Mammary epithelial cell (primary cell): Measurements from ENCODE around the gene HYAL3.
"Not testable (repeated sequence)": the region's sequence is repeated elsewhere in the genome, so short reads cannot be mapped to it uniquely, and the experiment has no call there.

Experiments
- CTCF ChIP-seq, 2 donors: IDR thresholded peaks in 1 of 2; conservative IDR thresholded peaks in 1 of 2; 2 replicates each; pipeline ENCODE4 v1.5.1; 2011 to 2012; ENCODE audit warnings: inconsistent platforms in 2 of 2, low read length in 2 of 2, mild to moderate bottlenecking in 2 of 2, control low read depth in 1 of 2, low read depth in 1 of 2; ENCODE audit not compliant: insufficient read depth in 1 of 2; ENCODE audit errors: extremely low read depth in 1 of 2
- EZH2 ChIP-seq: IDR thresholded peaks from 2 replicates; pipeline ENCODE4 v1.6.1; 2012; ENCODE audit warnings: low read length, inconsistent platforms, borderline replicate concordance

DNA sequence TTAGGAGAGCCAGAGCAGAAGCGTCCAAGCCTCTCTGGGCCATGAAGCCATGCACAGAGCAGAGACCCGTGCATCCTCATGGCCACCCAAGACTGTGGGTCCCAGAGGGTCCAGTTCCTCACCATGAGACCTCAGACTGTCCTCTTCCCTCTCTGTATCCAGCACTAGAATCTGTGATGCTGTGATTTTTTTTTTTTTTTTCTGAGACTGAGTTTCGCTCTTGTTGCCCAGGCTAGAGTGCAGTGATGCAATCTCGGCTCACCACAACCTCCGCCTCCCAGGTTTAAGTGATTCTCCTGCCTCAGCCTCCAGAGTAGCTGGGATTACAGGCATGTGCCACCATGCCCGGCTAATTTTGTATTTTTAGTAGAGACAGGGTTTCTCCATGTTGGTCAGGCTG is 54.4 kb downstream of the HYAL3 start:
- not testable (repeated sequence) for TF ChIP-seq CTCF (conservative IDR thresholded peaks at IDR 0.05 in 1 of 2, IDR thresholded peaks at IDR 0.05 in 1 of 2; ENCODE audit: extremely low read depth in 1 of 2, insufficient read depth in 1 of 2, low read depth in 1 of 2, low read length in 2 of 2); EZH2
